ENCODE data around the gene ADORA2A. TPM values are rescaled to one million over a fixed set of nuclear protein-coding genes. Genes with fewer than 3 reads are reported as not detected.

The ADORA2A gene
- total and polyA plus RNA-seq, 10 of the 15 experiments (the other 5 are each of a cell fraction or from before 2014, with no cell fraction given), result 0.69 to 31.2 (median 18.3) TPM

- TF ChIP-seq BCLAF1 (IDR thresholded peaks at IDR 0.05) (no peak), E2F4 (IDR thresholded peaks at IDR 0.05; ENCODE audit: low read depth, low read length) (no peak), FOXK2 (IDR thresholded peaks at IDR 0.05) (no peak), EZH2 (IDR thresholded peaks at IDR 0.05; ENCODE audit: borderline replicate concordance, control insufficient read depth, low read depth, low read length) (no peak), MXI1 (IDR thresholded peaks at IDR 0.05; ENCODE audit: low read depth, low read length) (no peak; the same call in 1 of the 2 replicates), REST (IDR thresholded peaks at IDR 0.05; ENCODE audit: low read depth, low read length) (no peak), FOXM1 (IDR thresholded peaks at IDR 0.05; ENCODE audit: low read depth, low read length) (no peak), USF1 (IDR thresholded peaks at IDR 0.05; ENCODE audit: borderline replicate concordance, extremely low read length, insufficient read depth, low read depth, low read length) (no peak), RAD51 (IDR thresholded peaks at IDR 0.05) (peak; percentile 49), ETV6 (conservative IDR thresholded peaks at IDR 0.05 in 1 of 2, IDR thresholded peaks at IDR 0.05 in 1 of 2; ENCODE audit: borderline replicate concordance in 1 of 2, low read depth in 1 of 2) (peak in 1 of 2 experiments; percentile 93; a peak in 2 of 4 replicates), RELA (IDR thresholded peaks at IDR 0.05; ENCODE audit: borderline replicate concordance, partially characterized antibody) (peak; percentile 3), NR2C1 (IDR thresholded peaks at IDR 0.05) (peak; percentile 59), SUZ12 (IDR thresholded peaks at IDR 0.05; ENCODE audit: unreplicated experiment) (no peak), POLR2AphosphoS2 (IDR thresholded peaks at IDR 0.05; ENCODE audit: low read depth, low read length) (no peak), POU2F2 (IDR thresholded peaks at IDR 0.05; ENCODE audit: borderline replicate concordance, low read depth, low read length) (no peak; the same call in 2 of the 3 replicates), HDAC2 (IDR thresholded peaks at IDR 0.05) (no peak), RCOR1 (conservative IDR thresholded peaks at IDR 0.05; ENCODE audit: low read depth, low read length) (no peak), LARP7 (IDR thresholded peaks at IDR 0.05) (no peak)
These were observed 7.3 kb downstream of the ADORA2A start (continued) for GRCh38 chr22:24434471-24435322.
